H9 (cell line): ENCODE measurements around the gene HOXD13. TPM values are rescaled to one million over a fixed set of nuclear protein-coding genes. Genes with fewer than 3 reads are reported as not detected.

ENCODE experiments used
- DNase-seq: peaks from one replicate; pipeline ENCODE4 v3.0.0-alpha.2; 2017
- H2AFZ ChIP-seq: one replicate; pipeline ENCODE4 v1.6.1; 2013; ENCODE audit warnings: mild to moderate bottlenecking, low read length, control low read depth, moderate library complexity
- H2AK5ac ChIP-seq: 2 replicates; pipeline ENCODE4 v1.6.1; 2013; ENCODE audit warnings: low read length, control low read depth, mixed read lengths; ENCODE audit not compliant: insufficient read length
- H2BK120ac ChIP-seq: one replicate; pipeline ENCODE4 v1.6.1; 2013; ENCODE audit warnings: low read depth, mild to moderate bottlenecking, low read length, control low read depth, inconsistent platforms; ENCODE audit not compliant: poor library complexity, severe bottlenecking
- H2BK12ac ChIP-seq: 2 replicates; pipeline ENCODE4 v1.6.1; 2013; ENCODE audit warnings: low read length, control low read depth, mixed read lengths, low read depth; ENCODE audit not compliant: insufficient read length
- H2BK15ac ChIP-seq: 2 replicates; pipeline ENCODE4 v1.6.1; 2013; ENCODE audit warnings: low read depth, low read length, control low read depth
- H2BK20ac ChIP-seq: one replicate; pipeline ENCODE4 v1.6.1; 2013; ENCODE audit warnings: low read depth, mild to moderate bottlenecking, low read length, control low read depth, inconsistent platforms; ENCODE audit not compliant: poor library complexity, severe bottlenecking
- H2BK5ac ChIP-seq: 2 replicates; pipeline ENCODE4 v1.6.1; 2013; ENCODE audit warnings: low read length, control low read depth, mixed read lengths; ENCODE audit not compliant: insufficient read length
- H3K14ac ChIP-seq: 2 replicates; pipeline ENCODE4 v1.6.1; 2013; ENCODE audit warnings: low read length, control low read depth; ENCODE audit not compliant: insufficient read depth
- H3K18ac ChIP-seq: 2 replicates; pipeline ENCODE4 v1.6.1; 2013; ENCODE audit warnings: low read depth, mild to moderate bottlenecking, mixed read lengths, low read length, control low read depth; ENCODE audit not compliant: insufficient read length
- H3K23ac ChIP-seq: 2 replicates; pipeline ENCODE4 v1.6.1; 2013; ENCODE audit warnings: low read length, control low read depth, mixed read lengths, low read depth; ENCODE audit not compliant: insufficient read length
- H3K23me2 ChIP-seq: 2 replicates; pipeline ENCODE4 v1.6.1; 2013; ENCODE audit warnings: low read depth, mild to moderate bottlenecking, mixed read lengths, low read length, control low read depth; ENCODE audit not compliant: insufficient read length, poor library complexity, severe bottlenecking
- H3K27ac ChIP-seq: 2 replicates; pipeline ENCODE4 v1.5.1; 2013; ENCODE audit warnings: low read length, control low read depth, mixed read lengths, low read depth; ENCODE audit not compliant: insufficient read length
- H3K27me3 ChIP-seq: 2 replicates; pipeline ENCODE4 v1.6.1; 2013; ENCODE audit warnings: low read length, control low read depth, inconsistent platforms; ENCODE audit not compliant: insufficient read depth
- H3K4ac ChIP-seq: 2 replicates; pipeline ENCODE4 v1.6.1; 2013; ENCODE audit warnings: low read depth, mild to moderate bottlenecking, control low read depth, inconsistent platforms, low read length, moderate library complexity
- H3K4me1 ChIP-seq: 2 replicates; pipeline ENCODE4 v1.6.1; 2013; ENCODE audit warnings: low read length, control low read depth, inconsistent platforms; ENCODE audit not compliant: insufficient read depth
- H3K4me2 ChIP-seq: 2 replicates; pipeline ENCODE4 v1.6.1; 2013; ENCODE audit warnings: low read length, control low read depth, mixed read lengths; ENCODE audit not compliant: insufficient read length, insufficient read depth
- H3K56ac ChIP-seq: 2 replicates; pipeline ENCODE4 v1.6.1; 2013; ENCODE audit warnings: low read depth, mild to moderate bottlenecking, mixed read lengths, low read length, control low read depth; ENCODE audit not compliant: insufficient read length
- H3K79me1 ChIP-seq: 2 replicates; pipeline ENCODE4 v1.6.1; 2013; ENCODE audit warnings: low read depth, mild to moderate bottlenecking, moderate library complexity, low read length, control low read depth, inconsistent platforms; ENCODE audit not compliant: insufficient read depth, poor library complexity, severe bottlenecking
- H3K79me2 ChIP-seq: 2 replicates; pipeline ENCODE4 v1.6.1; 2013; ENCODE audit warnings: low read length, control low read depth, inconsistent platforms; ENCODE audit not compliant: insufficient read depth
- H3K9ac ChIP-seq: 2 replicates; pipeline ENCODE4 v1.6.1; 2013; ENCODE audit warnings: low read length, control low read depth, mixed read lengths; ENCODE audit not compliant: insufficient read length; ENCODE audit errors: extremely low read depth
- H3K9me3 ChIP-seq: one replicate; pipeline ENCODE4 v1.6.1; 2013; ENCODE audit warnings: low read depth, low read length, inconsistent platforms; ENCODE audit not compliant: control insufficient read depth
- H3T11ph ChIP-seq: one replicate; pipeline ENCODE4 v1.6.1; 2013; ENCODE audit warnings: mild to moderate bottlenecking, low read length, control low read depth, inconsistent platforms
- H4K20me1 ChIP-seq: one replicate; pipeline ENCODE4 v1.6.1; 2013; ENCODE audit not compliant: control insufficient read depth, insufficient read length, insufficient read depth
- H4K5ac ChIP-seq: 2 replicates; pipeline ENCODE4 v1.6.1; 2013; ENCODE audit warnings: low read depth, mild to moderate bottlenecking, mixed read lengths, low read length, control low read depth; ENCODE audit not compliant: insufficient read length
- H4K8ac ChIP-seq: replicated peaks from 2 replicates; pipeline ENCODE4 v1.6.1; 2013; ENCODE audit warnings: low read length, control low read depth, mixed read lengths, low read depth; ENCODE audit not compliant: insufficient read length
- H4K91ac ChIP-seq: 2 replicates; pipeline ENCODE4 v1.6.1; 2013; ENCODE audit warnings: low read depth, mild to moderate bottlenecking, moderate library complexity, mixed read lengths, low read length, control low read depth; ENCODE audit not compliant: insufficient read length
- H3K27ac Mint-ChIP-seq, 3 experiments: 2 replicates in 2 of 3; 3 replicates in 1 of 3; pipeline ENCODE4 v1.8.0; 2020 to 2021; ENCODE audit warnings: mixed read lengths in 3 of 3, mild to moderate bottlenecking in 1 of 3, moderate library complexity in 1 of 3
- H3K27me3 Mint-ChIP-seq: 2 replicates; pipeline ENCODE4 v1.8.0; 2021; ENCODE audit warnings: low read depth, mild to moderate bottlenecking, moderate library complexity, mixed read lengths
- H3K36me3 Mint-ChIP-seq, 3 experiments: 2 replicates in 2 of 3; 3 replicates in 1 of 3; pipeline ENCODE4 v1.8.0; 2020 to 2021; ENCODE audit warnings: low read depth in 3 of 3, mixed read lengths in 3 of 3; ENCODE audit not compliant: insufficient read depth in 1 of 3
- H3K4me1 Mint-ChIP-seq, 2 experiments: 2 replicates each; pipeline ENCODE4 v1.8.0; 2020; ENCODE audit warnings: mixed read lengths in 2 of 2
- H3K4me3 Mint-ChIP-seq, 2 experiments: 2 replicates in 1 of 2; 3 replicates in 1 of 2; pipeline ENCODE4 v1.8.0; 2020 to 2021; ENCODE audit warnings: mild to moderate bottlenecking in 2 of 2, mixed read lengths in 2 of 2, moderate library complexity in 1 of 2
- H3K9me3 Mint-ChIP-seq, 2 experiments: 2 replicates in 1 of 2; 3 replicates in 1 of 2; pipeline ENCODE4 v1.8.0; 2020; ENCODE audit warnings: mild to moderate bottlenecking in 2 of 2, mixed read lengths in 2 of 2, moderate library complexity in 1 of 2
- WGBS: extraction: QIAGEN DNeasy Blood & Tissue Kit; methylation state at CpG from one replicate; pipeline ENCODE4 v1.1.7; 2013; ENCODE audit warnings: missing lambda C conversion rate, low lambda C conversion rate, mixed read lengths; ENCODE audit not compliant: insufficient read length; ENCODE audit errors: extremely low coverage; 5-methylcytosine and 5-hydroxymethylcytosine counted together
- total RNA-seq: library from RNA; stranded (reverse); gene quantifications from 2 replicates; pipeline ENCODE4 v1.2.1, GENCODE V29; 2021
- TF ChIP-seq, protein P1 (sequence below): fragments of 200-600 bp; sonication (generic); conservative IDR thresholded peaks from 3 replicates; pipeline ENCODE4 v1.8.0; 2021; ENCODE audit warnings: antibody characterized with exemption, mild to moderate bottlenecking

HOXD13 gene
- total RNA-seq, 1 experiment from 2014 or later, result not detected

DNA sequence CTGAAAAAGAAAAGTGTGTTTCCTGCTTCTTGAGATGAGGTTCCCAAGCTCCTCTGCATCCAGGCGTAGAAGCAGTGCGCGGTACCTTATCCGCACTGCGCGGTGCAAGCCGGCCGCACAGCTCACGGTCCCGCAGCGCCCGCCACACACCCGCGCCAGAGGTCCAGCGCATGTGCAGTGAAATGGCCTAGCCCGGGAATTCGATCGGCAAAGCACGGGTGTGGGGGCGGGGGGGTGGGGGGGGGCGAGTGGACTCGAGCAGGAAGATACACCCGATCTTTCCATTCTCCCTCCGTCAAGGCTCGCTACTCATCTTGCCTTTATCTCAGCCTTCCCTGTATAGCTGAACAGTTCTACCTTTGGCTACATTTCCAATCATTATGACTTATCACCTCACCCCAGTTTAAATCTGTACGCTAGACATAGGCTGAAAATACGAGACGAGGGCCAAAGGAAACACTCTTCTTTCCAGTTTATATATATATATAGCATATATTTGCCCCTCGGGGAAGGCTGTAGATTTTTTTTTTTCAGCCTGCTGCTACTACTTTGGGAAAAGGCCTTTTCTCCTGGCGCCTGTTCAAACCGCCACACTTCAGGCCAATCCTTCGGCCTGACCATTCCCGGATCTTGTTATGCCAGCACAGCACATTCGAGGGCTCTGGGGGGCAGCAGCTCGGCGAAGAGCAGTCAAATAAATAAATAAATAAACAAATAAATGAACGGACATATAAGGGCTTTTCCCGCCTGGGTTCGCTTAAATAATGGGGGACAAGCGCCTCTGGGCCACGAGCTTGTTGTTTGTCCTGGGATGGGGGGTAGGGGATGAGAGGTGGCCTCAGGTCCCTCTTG lies 47.4 kb downstream of the HOXD13 start:
- Mint-ChIP-seq H3K27ac (no peak overlapping the region), H3K27me3 (peaks cover 98% of the 10 kb centered on the region), H3K36me3 (no peaks in the 10 kb centered on the region), H3K4me1 (peaks cover 2 to 11% of the 10 kb centered on the region in 2 experiments; a peak in 3 of 4 replicates), H3K4me3 (peak overlapping the region in 1 of 2 experiments; percentile 60; a peak in 2 of 5 replicates), H3K9me3 (peaks cover 0 to 6% of the 10 kb centered on the region in 2 experiments; a peak in 4 of 5 replicates)
- no peak overlapping the region for H4K5ac ChIP-seq
- no peak overlapping the region for H3T11ph ChIP-seq
- no peak overlapping the region for H2BK5ac ChIP-seq
- H4K91ac ChIP-seq, result no peak overlapping the region
- H3K56ac ChIP-seq, result no peak overlapping the region
- peaks cover 8% of the 10 kb centered on the region for H3K23me2 ChIP-seq
- no peak overlapping the region for H2AFZ ChIP-seq
- H4K20me1 ChIP-seq, result no peaks in the 10 kb centered on the region
- H4K8ac ChIP-seq, result no peak overlapping the region
- no peaks in the 10 kb centered on the region; the same call in 1 of the 2 replicates for H3K4me1 ChIP-seq
- no peak overlapping the region for H2BK120ac ChIP-seq
- no peak overlapping the region for H2BK12ac ChIP-seq
- no peak overlapping the region for H3K18ac ChIP-seq
- no peak overlapping the region for H2BK20ac ChIP-seq
- peak; percentile 25 for DNase-seq
- no CpG with 5 or more reads among the region's 41 CpGs for WGBS
- no peaks in the 10 kb centered on the region for H3K9me3 ChIP-seq
- no peaks in the 10 kb centered on the region for H3K79me1 ChIP-seq
- H3K27ac ChIP-seq, result no peak overlapping the region
- H3K14ac ChIP-seq, result no peak overlapping the region
- no peak overlapping the region for H3K4ac ChIP-seq
- no peak overlapping the region for H2AK5ac ChIP-seq
- TF ChIP-seq, protein P1, sequence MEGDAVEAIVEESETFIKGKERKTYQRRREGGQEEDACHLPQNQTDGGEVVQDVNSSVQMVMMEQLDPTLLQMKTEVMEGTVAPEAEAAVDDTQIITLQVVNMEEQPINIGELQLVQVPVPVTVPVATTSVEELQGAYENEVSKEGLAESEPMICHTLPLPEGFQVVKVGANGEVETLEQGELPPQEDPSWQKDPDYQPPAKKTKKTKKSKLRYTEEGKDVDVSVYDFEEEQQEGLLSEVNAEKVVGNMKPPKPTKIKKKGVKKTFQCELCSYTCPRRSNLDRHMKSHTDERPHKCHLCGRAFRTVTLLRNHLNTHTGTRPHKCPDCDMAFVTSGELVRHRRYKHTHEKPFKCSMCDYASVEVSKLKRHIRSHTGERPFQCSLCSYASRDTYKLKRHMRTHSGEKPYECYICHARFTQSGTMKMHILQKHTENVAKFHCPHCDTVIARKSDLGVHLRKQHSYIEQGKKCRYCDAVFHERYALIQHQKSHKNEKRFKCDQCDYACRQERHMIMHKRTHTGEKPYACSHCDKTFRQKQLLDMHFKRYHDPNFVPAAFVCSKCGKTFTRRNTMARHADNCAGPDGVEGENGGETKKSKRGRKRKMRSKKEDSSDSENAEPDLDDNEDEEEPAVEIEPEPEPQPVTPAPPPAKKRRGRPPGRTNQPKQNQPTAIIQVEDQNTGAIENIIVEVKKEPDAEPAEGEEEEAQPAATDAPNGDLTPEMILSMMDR, result no peak
- no peak overlapping the region for H3K23ac ChIP-seq
- H3K79me2 ChIP-seq, result no peaks in the 10 kb centered on the region
- peak overlapping the region; percentile 30 for H3K4me2 ChIP-seq
- H3K27me3 ChIP-seq, result peaks cover 85% of the 10 kb centered on the region
- no peak overlapping the region for H3K9ac ChIP-seq
- no peak overlapping the region for H2BK15ac ChIP-seq
